Endothelial cell of umbilical vein (primary cell): ENCODE data around the gene RNF145.

ENCODE experiments used
- EZH2 ChIP-seq: IDR thresholded peaks from 2 replicates; pipeline ENCODE4 v1.6.1; 2012; ENCODE audit warnings: borderline replicate concordance, low read depth, mild to moderate bottlenecking, moderate library complexity, low read length, inconsistent platforms; ENCODE audit not compliant: severe bottlenecking
- FOS ChIP-seq: IDR thresholded peaks from 2 replicates; pipeline ENCODE4 v1.6.1; 2011; ENCODE audit warnings: mild to moderate bottlenecking, low read length, moderate library complexity, borderline replicate concordance; ENCODE audit not compliant: insufficient read depth
- JUN ChIP-seq: IDR thresholded peaks from 2 replicates; pipeline ENCODE4 v1.6.1; 2011; ENCODE audit warnings: borderline replicate concordance, low read depth; ENCODE audit not compliant: insufficient read length, insufficient read depth
- MYC ChIP-seq: IDR thresholded peaks from one replicate; pipeline ENCODE4 v1.6.1; 2011; ENCODE audit warnings: mild to moderate bottlenecking, low read depth, low read length
- POLR2A ChIP-seq: IDR thresholded peaks from 2 replicates; pipeline ENCODE4 v1.6.1; 2012; ENCODE audit warnings: low read depth, mild to moderate bottlenecking, control low read depth, low read length
- POLR2AphosphoS5 ChIP-seq: IDR thresholded peaks from 2 replicates; pipeline ENCODE4 v1.6.1; 2012; ENCODE audit warnings: low read depth, mild to moderate bottlenecking, control low read depth, low read length, moderate library complexity; ENCODE audit not compliant: insufficient read depth
- TF ChIP-seq, protein P1 (sequence below), 2 donors: IDR thresholded peaks; 1 replicate in 1 of 2; 2 replicates in 1 of 2; pipeline ENCODE4 v1.5.1; 2011; ENCODE audit warnings: low read length in 2 of 2, mild to moderate bottlenecking in 2 of 2, moderate library complexity in 2 of 2, control low read depth in 1 of 2, inconsistent platforms in 1 of 2, low read depth in 1 of 2; ENCODE audit not compliant: insufficient read depth in 1 of 2; ENCODE audit errors: extremely low read depth in 1 of 2
- TF ChIP-seq, protein P2 (sequence below): IDR thresholded peaks from 2 replicates; pipeline ENCODE4 v1.6.1; 2011; ENCODE audit not compliant: insufficient read depth, insufficient read length

DNA sequence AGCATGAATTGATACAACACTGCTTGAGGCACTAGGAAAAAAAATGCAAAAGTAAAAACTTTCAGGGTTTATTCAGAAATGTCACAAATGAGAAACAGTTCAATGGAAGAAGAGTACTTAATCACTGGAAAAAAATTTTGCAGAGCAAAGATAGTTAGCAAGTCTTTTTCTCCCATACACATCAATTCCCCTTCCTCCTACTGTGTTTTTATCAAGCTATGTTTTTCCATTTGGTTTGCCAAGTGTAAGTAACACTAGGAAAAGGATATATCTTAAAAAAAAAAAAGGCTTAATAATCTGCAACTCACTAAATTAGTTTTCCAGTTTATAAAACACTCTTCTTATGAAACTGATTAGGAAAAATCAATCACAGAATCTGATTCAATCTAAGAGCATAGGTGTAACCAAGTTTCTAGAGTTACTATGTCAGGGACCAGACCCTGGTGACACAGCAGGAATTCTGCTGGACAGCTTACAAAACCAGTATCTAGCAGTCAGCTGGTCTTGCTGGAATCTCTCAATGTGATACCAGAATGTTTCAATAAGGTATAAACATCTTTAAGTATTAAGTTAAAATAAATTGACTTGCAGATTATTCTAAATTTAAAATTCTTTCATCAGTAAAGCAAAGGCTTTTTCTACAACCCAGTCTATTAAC is 34.7 kb downstream of the RNF145 start:
- TF ChIP-seq, protein P1, sequence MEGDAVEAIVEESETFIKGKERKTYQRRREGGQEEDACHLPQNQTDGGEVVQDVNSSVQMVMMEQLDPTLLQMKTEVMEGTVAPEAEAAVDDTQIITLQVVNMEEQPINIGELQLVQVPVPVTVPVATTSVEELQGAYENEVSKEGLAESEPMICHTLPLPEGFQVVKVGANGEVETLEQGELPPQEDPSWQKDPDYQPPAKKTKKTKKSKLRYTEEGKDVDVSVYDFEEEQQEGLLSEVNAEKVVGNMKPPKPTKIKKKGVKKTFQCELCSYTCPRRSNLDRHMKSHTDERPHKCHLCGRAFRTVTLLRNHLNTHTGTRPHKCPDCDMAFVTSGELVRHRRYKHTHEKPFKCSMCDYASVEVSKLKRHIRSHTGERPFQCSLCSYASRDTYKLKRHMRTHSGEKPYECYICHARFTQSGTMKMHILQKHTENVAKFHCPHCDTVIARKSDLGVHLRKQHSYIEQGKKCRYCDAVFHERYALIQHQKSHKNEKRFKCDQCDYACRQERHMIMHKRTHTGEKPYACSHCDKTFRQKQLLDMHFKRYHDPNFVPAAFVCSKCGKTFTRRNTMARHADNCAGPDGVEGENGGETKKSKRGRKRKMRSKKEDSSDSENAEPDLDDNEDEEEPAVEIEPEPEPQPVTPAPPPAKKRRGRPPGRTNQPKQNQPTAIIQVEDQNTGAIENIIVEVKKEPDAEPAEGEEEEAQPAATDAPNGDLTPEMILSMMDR (IDR thresholded peaks at IDR 0.05; ENCODE audit: extremely low read depth in 1 of 2, insufficient read depth in 1 of 2, low read depth in 1 of 2, low read length in 2 of 2) = no peak
- no peak for TF ChIP-seq EZH2
- TF ChIP-seq POLR2A = no peak
- TF ChIP-seq, protein P2, sequence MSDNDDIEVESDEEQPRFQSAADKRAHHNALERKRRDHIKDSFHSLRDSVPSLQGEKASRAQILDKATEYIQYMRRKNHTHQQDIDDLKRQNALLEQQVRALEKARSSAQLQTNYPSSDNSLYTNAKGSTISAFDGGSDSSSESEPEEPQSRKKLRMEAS = no peak
- no peak for TF ChIP-seq POLR2AphosphoS5
- TF ChIP-seq FOS = no peak
- TF ChIP-seq MYC = no peak
- TF ChIP-seq JUN = no peak
